Rectal smooth muscle tissue (tissue), 1 donor: Measurements from ENCODE around the gene EMX1.
"Not testable (repeated sequence)": the region's sequence is repeated elsewhere in the genome, so short reads cannot be mapped to it uniquely, and the experiment has no call there.

Experiments used
- H3K27ac ChIP-seq: one replicate; pipeline ENCODE4 v1.7.0; 2013; ENCODE audit warnings: low read depth, low read length, inconsistent platforms
- H3K27me3 ChIP-seq: one replicate; pipeline ENCODE4 v1.7.0; 2013; ENCODE audit warnings: low read length; ENCODE audit not compliant: control insufficient read depth, insufficient read depth
- H3K36me3 ChIP-seq: one replicate; pipeline ENCODE4 v1.7.0; 2013; ENCODE audit warnings: low read length; ENCODE audit not compliant: control insufficient read depth, insufficient read depth
- H3K4me1 ChIP-seq: one replicate; pipeline ENCODE4 v1.7.0; 2013; ENCODE audit warnings: low read length; ENCODE audit not compliant: control insufficient read depth, insufficient read depth
- H3K4me3 ChIP-seq: one replicate; pipeline ENCODE4 v1.7.0; 2013; ENCODE audit warnings: low read length
- H3K9ac ChIP-seq: one replicate; pipeline ENCODE4 v1.7.0; 2013; ENCODE audit warnings: low read length

Gene EMX1

DNA sequence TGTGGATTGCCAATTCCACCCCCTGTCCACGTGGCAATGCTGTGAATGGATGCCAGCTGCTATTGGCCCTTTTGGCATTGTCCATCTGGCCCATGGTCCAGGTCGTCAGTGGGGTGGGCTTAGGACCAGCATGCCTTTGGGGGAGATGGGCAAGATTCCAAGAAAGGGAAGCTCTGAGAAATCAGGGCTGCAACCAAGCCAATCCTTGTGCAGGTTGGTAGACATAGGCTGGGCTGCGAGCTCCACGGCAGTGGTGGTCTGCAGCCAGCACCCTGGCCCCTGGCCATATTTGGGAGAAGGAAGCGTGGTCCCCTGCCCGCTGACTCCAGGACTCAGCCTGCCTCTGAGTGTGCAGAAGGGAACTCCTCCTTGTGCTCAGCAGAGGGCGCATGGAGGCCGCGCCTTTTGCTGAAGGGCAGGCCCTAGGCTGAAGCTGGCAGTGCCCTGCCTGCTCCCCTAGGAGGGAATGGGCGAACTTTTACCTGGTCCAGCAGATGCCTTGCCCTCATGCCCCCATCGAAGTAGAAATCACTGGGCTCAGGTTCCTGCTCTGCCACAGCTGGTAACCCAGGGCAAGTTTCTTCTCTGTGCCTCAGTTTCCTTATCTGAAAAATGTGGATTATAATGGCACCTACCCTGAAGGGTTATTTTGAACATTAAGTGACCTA lies 24.7 kb upstream of the EMX1 start:
- Histone ChIP-seq H3K9ac (no peak overlapping the region), H3K27me3 (no peaks in the 10 kb centered on the region), H3K4me1 (peaks cover 6% of the 10 kb centered on the region), H3K4me3 (no peak overlapping the region), H3K27ac (no peak overlapping the region), H3K36me3 (peaks cover 12% of the 10 kb centered on the region)

DNA sequence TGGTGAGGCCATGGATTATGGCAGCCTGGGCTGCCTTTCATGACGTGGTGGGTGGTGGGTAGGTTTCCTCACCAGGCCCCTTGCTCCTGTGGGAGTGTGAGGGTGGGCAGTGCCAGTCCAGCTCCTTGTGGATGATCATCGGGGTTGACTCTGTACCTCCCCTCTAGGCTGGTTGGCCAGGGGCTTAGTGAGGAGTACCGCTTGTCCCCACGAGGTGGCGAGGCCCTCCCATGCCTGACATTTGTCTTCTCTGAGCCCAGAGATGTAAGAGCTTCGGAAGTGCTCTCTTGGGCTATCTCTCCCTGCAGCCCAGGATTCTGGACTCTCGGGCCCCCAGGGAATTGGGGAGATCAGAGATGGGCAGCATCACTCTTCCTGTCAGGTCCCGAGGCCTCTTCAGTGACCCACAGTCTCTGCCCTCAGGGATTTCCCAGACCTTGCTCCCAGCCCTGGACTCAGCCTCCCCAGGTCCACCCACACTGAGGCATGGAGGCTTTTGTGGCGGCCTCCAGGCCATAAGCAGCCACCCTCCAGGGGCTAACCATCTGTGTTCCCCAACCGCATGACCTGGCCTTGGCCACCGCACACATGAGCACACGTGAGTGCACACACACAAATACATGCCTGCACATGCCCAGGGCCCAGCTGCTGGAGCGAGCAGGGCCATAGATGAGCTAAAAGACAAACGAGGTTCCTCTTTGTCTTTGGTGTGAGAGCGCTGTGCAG lies 23.6 kb upstream of the EMX1 start:
- H3K27ac ChIP-seq = no peak overlapping the region
- no peaks in the 10 kb centered on the region for H3K4me1 ChIP-seq
- no peak overlapping the region for H3K9ac ChIP-seq
- no peaks in the 10 kb centered on the region for H3K27me3 ChIP-seq
- H3K4me3 ChIP-seq = no peak overlapping the region
- peaks cover 12% of the 10 kb centered on the region for H3K36me3 ChIP-seq

- no peak overlapping the region for H3K4me3 ChIP-seq
- H3K27me3 ChIP-seq = no peaks in the 10 kb centered on the region
- peaks cover 12% of the 10 kb centered on the region for H3K36me3 ChIP-seq
- H3K27ac ChIP-seq = no peak overlapping the region
- no peaks in the 10 kb centered on the region for H3K4me1 ChIP-seq
- H3K9ac ChIP-seq = no peak overlapping the region
These were observed 22.8 kb upstream of the EMX1 start for GRCh38 chr2:72894514-72894913.

DNA sequence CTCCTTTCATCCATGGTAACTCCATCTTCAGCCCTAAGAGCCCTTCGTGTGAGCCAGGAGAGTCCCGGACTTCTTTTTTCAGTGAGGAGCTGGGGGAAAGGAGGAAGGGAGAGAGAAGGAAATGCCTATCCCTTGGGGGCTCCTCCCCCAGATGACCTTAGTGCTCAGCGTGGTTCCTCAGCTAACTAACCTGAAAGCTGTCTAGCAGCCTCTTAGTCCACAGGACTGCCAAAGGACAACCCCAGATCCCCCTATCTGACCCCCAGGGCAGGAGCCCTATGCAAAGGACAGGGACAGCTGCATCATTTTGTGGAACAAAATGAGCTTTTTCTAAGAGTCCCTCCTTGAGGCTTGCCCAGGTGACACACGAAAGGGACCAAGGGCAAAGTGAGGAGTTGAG lies 22.2 kb upstream of the EMX1 start:
- Histone ChIP-seq H3K9ac (no peak overlapping the region), H3K36me3 (peaks cover 9% of the 10 kb centered on the region), H3K27ac (no peak overlapping the region), H3K4me3 (peak overlapping the region; percentile 20), H3K4me1 (no peaks in the 10 kb centered on the region), H3K27me3 (peaks cover under 1% of the 10 kb centered on the region)

GRCh38 chr2:72895759-72896281 lies 21.5 kb upstream of the EMX1 start:
- peaks cover 9% of the 10 kb centered on the region for H3K36me3 ChIP-seq
- peak overlapping the region; percentile 20 for H3K4me3 ChIP-seq
- peaks cover 6% of the 10 kb centered on the region for H3K27me3 ChIP-seq
- no peak overlapping the region for H3K9ac ChIP-seq
- no peaks in the 10 kb centered on the region for H3K4me1 ChIP-seq
- H3K27ac ChIP-seq = no peak overlapping the region

DNA sequence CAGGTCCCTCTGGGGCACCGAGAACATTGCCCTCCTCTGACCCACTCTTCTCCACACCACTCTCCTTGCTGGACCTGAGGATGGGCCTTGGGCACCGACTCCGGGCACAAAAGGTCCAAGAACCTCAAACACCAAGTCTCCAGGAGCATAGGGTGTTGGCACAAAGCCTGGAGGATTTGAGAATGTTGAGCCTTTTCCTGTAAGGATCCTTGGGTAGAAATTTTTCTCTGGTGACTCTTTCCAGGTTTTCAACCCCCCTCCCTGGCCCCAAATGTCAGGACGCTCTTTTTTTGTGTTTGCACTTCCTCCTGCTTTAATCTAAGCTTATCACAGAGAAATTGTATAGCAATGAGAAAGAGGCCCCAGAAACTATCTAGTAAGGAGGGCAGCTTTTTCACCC lies 20.9 kb upstream of the EMX1 start:
- H3K27ac ChIP-seq = no peak overlapping the region
- H3K9ac ChIP-seq = no peak overlapping the region
- peaks cover 6% of the 10 kb centered on the region for H3K27me3 ChIP-seq
- peaks cover 6% of the 10 kb centered on the region for H3K36me3 ChIP-seq
- H3K4me1 ChIP-seq = no peaks in the 10 kb centered on the region
- H3K4me3 ChIP-seq = no peak overlapping the region

- no peaks in the 10 kb centered on the region for H3K36me3 ChIP-seq
- H3K27ac ChIP-seq = no peak overlapping the region
- H3K4me3 ChIP-seq = no peak overlapping the region
- no peak overlapping the region for H3K9ac ChIP-seq
- peaks cover 6% of the 10 kb centered on the region for H3K27me3 ChIP-seq
- no peaks in the 10 kb centered on the region for H3K4me1 ChIP-seq
These were observed 19.3 kb upstream of the EMX1 start for GRCh38 chr2:72897785-72898584.

DNA sequence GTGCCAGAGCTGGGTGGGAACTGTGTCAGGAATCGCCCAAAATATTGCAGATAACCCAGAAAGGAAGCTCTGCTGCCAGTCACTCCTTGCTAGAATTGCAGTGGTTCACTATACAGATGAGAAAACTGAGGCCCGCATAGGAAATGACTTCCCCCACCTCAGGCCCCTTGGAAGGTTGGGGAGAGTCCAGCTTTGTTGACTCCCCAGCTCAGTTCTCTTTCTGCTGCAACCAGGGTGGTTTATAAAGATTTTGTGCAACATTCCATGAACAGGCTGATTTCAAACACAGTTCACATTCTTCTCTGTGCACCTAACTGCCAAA lies 18.8 kb upstream of the EMX1 start:
- H3K27ac ChIP-seq = no peak overlapping the region
- H3K36me3 ChIP-seq = no peaks in the 10 kb centered on the region
- no peak overlapping the region for H3K4me3 ChIP-seq
- peaks cover 6% of the 10 kb centered on the region for H3K27me3 ChIP-seq
- no peaks in the 10 kb centered on the region for H3K4me1 ChIP-seq
- no peak overlapping the region for H3K9ac ChIP-seq

DNA sequence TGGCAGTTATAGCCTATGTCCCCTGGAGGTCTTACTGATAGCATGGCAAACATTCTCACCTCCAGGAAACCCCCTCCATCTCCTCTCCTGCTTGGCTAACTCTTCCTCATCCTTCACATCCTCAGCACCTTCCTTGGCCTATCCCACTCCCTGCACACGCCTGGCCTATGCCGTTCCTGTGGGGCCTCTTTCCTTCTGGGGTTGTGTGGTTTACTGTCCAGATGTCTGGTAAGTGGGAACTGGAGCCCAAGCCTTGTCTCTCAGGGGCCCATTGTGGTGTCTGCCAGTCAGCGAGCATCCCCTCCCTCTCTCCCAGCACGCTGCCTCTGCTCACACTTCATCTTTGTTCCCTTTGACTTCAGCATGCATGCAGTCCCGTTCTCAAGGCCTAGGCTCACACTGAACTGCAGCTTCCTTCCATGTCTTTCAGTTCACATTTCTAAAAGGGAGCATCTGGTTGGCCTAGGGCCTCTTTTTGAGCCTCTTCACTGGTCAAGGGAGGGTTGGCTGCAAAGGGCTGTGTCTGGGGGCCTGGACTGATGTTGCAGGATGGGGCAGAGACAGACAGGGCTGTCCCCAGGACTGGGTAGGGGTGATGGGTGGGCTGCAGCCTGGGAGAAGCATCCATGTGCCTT lies 17.0 kb upstream of the EMX1 start:
- Histone ChIP-seq H3K4me3 (no peak overlapping the region), H3K27me3 (peaks cover 6% of the 10 kb centered on the region), H3K36me3 (no peaks in the 10 kb centered on the region), H3K9ac (no peak overlapping the region), H3K4me1 (no peaks in the 10 kb centered on the region), H3K27ac (no peak overlapping the region)

- Histone ChIP-seq H3K4me3 (no peak overlapping the region), H3K36me3 (no peaks in the 10 kb centered on the region), H3K27ac (no peak overlapping the region), H3K27me3 (peaks cover 6% of the 10 kb centered on the region), H3K4me1 (no peaks in the 10 kb centered on the region), H3K9ac (no peak overlapping the region)
These were observed 15.9 kb upstream of the EMX1 start for GRCh38 chr2:72901426-72901825.

GRCh38 chr2:72907369-72907768 lies 9.9 kb upstream of the EMX1 start:
- not testable (repeated sequence) for H3K4me1 ChIP-seq, H3K27me3 ChIP-seq, H3K4me3 ChIP-seq, H3K9ac ChIP-seq, H3K27ac ChIP-seq, H3K36me3 ChIP-seq

DNA sequence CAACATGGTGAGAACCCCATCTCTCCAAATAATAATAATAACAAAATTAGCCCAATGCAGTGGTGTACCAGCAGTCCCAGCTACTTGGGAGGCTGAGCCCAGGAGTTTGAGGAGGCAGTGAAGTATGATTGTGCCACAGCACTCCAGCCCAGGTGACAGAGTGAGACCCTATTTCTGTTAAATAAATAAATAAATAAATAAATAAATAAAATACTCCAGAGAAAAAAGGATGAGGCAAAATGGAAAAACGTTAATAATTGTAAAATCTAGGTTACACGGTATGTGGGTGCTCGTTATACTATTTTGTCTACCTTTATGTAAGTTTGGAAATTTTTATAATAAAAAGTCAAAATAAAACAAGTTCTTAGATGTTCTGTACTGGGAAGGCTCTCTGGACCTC lies 8.6 kb upstream of the EMX1 start:
- H3K4me3 ChIP-seq = no peak overlapping the region
- no peaks in the 10 kb centered on the region for H3K36me3 ChIP-seq
- no peaks in the 10 kb centered on the region for H3K4me1 ChIP-seq
- H3K27me3 ChIP-seq = peaks cover 15% of the 10 kb centered on the region
- H3K27ac ChIP-seq = no peak overlapping the region
- no peak overlapping the region for H3K9ac ChIP-seq
